HG02981 (cell line): ENCODE measurements around the gene TBRG4.

Experiments
- ATAC-seq: cut with Tn5 transposase; IDR thresholded peaks from one replicate; pipeline ENCODE4 v1.9.1; 2021; ENCODE audit warnings: mild to moderate bottlenecking, moderate library complexity; ENCODE audit not compliant: unreplicated experiment

Gene TBRG4

DNA sequence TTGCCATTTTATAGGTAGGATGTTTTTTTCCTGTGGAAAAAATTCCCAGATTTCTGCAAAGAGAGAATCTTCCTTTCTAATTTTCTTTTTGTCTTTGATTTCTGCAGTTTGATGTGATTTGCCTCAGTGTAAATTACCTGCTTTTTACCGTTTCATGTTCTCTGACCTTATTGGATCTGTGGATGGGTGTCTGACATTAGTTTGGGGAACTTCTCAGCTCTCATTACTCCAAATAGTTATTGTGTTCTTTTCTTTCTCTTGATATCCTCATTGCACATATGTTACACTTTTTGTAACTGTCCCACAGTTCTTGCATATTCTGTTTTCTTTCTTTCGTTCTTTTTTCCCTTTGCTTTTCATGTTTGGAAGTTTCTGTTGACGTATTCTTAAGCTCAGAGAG, 51.2 kb downstream of the TBRG4 start:
- no peak for ATAC-seq

DNA sequence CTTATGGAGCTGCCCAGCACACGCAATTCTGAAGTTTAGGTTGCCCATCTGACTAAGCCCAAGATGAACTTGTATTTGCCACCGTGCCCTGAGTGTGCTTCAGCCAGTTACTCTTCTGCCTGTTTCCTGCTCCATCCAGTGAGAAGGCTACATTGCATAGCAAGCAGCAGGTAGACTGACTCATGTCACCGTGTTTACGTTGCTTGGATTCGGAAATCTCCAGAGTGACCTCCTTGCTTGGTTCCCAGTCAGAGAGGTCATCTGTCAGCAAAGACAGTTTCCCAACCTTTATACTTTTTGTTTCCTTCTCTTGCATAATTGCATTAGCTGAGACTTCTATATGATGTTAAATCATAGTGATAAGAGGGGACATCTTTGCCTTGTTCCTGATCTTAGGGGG, 53.6 kb downstream of the TBRG4 start:
- ATAC-seq = no peak

DNA sequence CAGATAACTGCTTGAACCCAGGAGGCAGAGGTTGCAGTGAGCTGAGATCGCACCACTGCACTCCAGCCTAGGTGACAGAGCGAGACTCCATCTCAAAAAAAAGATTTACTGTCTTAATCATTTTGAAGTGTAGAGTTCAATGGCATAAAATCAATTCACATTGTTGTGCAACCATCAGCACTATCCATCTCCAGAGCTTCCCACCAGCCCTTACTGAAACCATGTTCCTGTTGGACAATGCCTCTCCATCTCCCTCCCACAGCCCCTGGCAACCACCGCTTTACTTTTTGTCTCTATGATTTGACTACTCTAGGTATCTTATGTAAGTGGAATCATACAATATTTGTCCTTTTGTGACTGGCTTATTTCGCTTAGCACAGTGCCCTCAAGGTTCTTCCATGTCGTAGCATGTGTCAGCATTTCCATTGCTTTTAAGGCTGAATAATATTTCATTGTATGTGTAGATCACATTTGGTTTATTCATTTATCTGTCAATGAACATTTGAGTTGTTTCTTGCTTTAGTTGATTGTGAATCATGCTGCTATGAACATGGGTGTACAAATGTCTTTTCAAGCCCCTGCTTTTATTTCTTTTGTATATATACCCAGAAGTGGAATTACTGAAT, 55.8 kb downstream of the TBRG4 start:
- no peak for ATAC-seq

DNA sequence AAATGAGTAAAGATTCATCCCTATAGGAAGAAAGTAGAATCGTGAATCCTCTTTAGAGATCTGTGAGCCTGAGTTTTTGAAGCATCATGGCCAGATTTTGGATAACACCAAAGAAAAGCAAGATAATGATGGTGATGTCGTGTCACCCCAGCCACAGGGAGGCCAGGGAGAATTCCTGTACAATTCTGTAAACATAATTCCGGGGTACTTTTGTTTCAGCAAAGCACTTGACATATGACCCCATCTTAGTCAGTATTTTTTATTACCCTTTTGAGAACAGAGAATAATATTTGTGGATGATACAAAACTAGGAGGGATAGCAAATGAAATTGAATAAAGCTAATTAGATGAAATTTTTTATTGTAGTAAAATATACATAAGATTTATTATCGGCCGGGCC, 56.5 kb downstream of the TBRG4 start:
- ATAC-seq = no peak

DNA sequence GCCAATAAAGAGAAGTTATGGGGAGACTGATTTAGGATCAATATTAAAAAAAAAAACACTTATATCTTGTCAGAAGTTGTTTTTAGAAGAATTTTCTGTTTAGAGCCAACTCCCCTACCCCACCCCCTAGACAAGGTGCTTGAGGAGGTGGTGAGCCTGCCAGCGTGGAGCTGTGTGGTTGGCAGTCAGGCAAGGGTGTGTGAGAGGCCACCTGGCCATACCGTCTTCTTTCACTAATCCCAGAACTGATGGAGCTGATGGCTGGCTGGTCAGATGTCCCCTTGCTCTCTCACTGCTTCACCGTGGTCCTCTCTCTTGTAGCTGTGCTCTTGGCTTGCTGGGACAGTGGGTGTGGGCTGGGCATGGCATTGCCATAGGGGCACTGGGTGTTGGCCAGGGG, 57.1 kb downstream of the TBRG4 start:
- ATAC-seq = no peak

DNA sequence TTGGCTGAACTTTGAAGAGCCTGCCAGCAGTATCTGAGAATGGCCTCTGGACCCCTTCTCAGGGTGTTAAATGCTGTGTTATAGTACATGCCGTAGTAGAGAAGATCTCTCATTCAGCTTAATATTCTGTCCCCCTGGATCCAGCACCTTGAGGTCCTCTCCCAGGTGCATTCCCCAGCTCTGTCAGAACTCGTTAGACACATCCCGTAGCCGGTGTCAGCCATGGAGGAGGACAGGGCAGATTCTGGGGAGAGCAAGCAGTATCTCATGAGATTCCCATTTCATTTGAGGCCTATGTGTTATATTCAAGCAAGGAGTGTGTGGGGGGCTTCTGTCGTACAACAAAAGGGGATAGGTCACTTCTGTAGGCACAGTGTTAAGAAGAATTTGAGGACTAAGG, 57.6 kb downstream of the TBRG4 start:
- no peak for ATAC-seq

DNA sequence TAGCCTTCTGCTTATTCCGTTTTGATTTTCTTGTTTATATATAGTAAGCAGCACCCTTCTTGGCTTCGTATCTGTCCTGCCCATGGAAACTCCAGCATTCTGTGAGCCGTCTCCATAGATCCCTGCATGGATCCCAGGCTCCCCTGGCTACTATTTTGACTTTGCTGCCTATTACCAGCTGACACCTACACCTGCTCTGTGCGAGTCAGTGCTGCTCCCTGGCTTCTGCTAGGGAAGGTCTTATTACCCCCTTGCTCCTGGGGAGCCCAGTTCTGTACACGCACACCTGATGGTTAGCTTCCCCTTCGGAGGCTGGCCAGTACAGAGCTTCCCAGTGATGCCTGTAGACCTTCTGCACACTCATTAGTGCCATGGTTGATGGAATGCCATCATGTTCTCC, 58.1 kb downstream of the TBRG4 start:
- no peak for ATAC-seq

DNA sequence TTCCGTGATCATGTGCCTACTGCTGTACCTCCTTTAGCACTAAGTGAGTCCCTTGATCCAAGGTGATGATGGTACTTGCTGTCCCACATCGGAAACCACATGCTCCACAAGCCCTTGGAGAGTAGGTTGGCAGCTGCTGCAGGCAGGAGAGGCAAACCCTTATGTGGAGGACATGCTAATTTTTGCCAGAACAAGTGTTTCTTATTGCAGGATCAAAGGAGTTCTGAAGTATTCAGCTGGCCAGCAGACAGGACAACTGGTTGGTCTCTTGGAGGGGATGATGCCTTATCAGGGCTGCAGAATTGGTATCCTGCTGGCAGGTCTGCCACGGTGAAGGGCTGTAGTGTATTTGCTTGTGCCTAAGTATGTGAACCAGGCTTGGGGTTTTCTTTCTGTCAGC, 59.5 kb downstream of the TBRG4 start:
- no peak for ATAC-seq

DNA sequence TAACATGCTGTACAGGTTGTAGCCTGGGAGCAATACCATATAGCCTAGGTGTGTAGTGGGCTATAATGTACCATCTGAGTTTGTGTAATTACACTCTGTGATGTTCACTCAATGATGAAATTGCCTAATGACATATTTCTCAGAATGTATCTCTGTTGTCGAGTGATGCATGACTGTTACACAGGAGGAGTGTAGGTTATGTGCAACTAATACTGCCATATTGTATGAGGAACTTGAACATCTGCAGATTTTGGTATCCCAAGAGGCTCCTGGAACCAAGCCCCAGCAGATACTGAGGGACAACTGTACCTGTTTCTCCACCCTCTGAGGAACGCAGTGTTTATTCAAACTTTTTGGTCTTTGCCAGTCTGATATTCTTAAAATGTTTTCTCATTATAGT, 61.3 kb downstream of the TBRG4 start:
- no peak for ATAC-seq
